IMR-90 (cell line): ENCODE measurements around the gene USP47. TPM values are rescaled to one million over a fixed set of nuclear protein-coding genes. Genes with fewer than 3 reads are reported as not detected.
A peak's percentile ranks its signal among the peaks of the same experiment; 100 is the strongest.

Source experiments
- ATAC-seq: fragments of 200-7000 bp; cut with Tn5 transposase; 2 replicates; pipeline ENCODE4 v1.9.1; 2020; ENCODE audit warnings: low read depth, mild to moderate bottlenecking, moderate library complexity
- BruUV-seq: library from RNA; stranded (reverse); fragments of 400-500 nt; replicated peaks from 2 replicates; lab custom pipeline; 2021; lab: Mats Ljungman, UMichigan
- CTCF ChIA-PET: fragments of 300-600 bp; formaldehyde crosslinking; extraction: SDS; loops from one replicate; lab custom pipeline; 2021; ENCODE audit warnings: antibody characterized with exemption; lab: Yijun Ruan, JAX
- POLR2A ChIA-PET: fragments of 300-600 bp; sonication (Branson Sonifier 250); formaldehyde crosslinking; loops from one replicate; lab custom pipeline; 2022; ENCODE audit warnings: antibody characterized with exemption; ENCODE audit not compliant: unreplicated experiment; lab: Charles Lee
- DNase-seq: peaks from one replicate; pipeline ENCODE4 v3.0.0; 2013
- H2AFZ ChIP-seq: replicated peaks from 2 replicates; pipeline ENCODE3; 2013; ENCODE audit warnings: low read length, mild to moderate bottlenecking; ENCODE audit not compliant: poor library complexity
- H2AK5ac ChIP-seq: 2 replicates; pipeline ENCODE4 v1.6.1; 2013; ENCODE audit warnings: low read depth, low read length, inconsistent platforms
- H2AK9ac ChIP-seq: replicated peaks from 2 replicates; pipeline ENCODE3; 2013; ENCODE audit warnings: mild to moderate bottlenecking, low read depth, low read length, moderate library complexity; ENCODE audit not compliant: poor library complexity
- H2BK120ac ChIP-seq: 2 replicates; pipeline ENCODE4 v1.6.1; 2013; ENCODE audit warnings: low read depth, low read length, inconsistent platforms
- H2BK15ac ChIP-seq: 3 replicates; pipeline ENCODE4 v1.6.1; 2013; ENCODE audit warnings: low read depth, low read length, inconsistent platforms
- H2BK20ac ChIP-seq: 2 replicates; pipeline ENCODE4 v1.6.1; 2013; ENCODE audit warnings: low read depth, mild to moderate bottlenecking, inconsistent platforms, low read length, moderate library complexity
- H2BK5ac ChIP-seq: 2 replicates; pipeline ENCODE4 v1.6.1; 2013; ENCODE audit warnings: mild to moderate bottlenecking, low read depth, low read length, inconsistent platforms; ENCODE audit not compliant: poor library complexity, severe bottlenecking
- H3K14ac ChIP-seq: replicated peaks from 2 replicates; pipeline ENCODE4 v1.6.1; 2013; ENCODE audit warnings: low read depth, low read length, inconsistent platforms
- H3K18ac ChIP-seq: 2 replicates; pipeline ENCODE4 v1.6.1; 2013; ENCODE audit warnings: low read depth, low read length, control low read depth
- H3K23ac ChIP-seq: 2 replicates; pipeline ENCODE4 v1.6.1; 2013; ENCODE audit warnings: low read depth, low read length, inconsistent platforms
- H3K27ac ChIP-seq: 2 replicates; pipeline ENCODE4 v1.5.1; 2013; ENCODE audit warnings: mild to moderate bottlenecking, control low read depth, low read length; ENCODE audit not compliant: insufficient read depth
- H3K27me3 ChIP-seq: 2 replicates; pipeline ENCODE4 v1.6.1; 2013; ENCODE audit warnings: low read length; ENCODE audit not compliant: control insufficient read depth, insufficient read depth
- H3K36me3 ChIP-seq: 2 replicates; pipeline ENCODE4 v1.6.1; 2013; ENCODE audit warnings: low read length, mixed read lengths; ENCODE audit not compliant: control insufficient read depth, insufficient read depth
- H3K4ac ChIP-seq: 2 replicates; pipeline ENCODE4 v1.6.1; 2013; ENCODE audit warnings: low read depth, low read length, inconsistent platforms
- H3K4me1 ChIP-seq: 2 replicates; pipeline ENCODE4 v1.6.1; 2013; ENCODE audit warnings: low read length, mixed read lengths; ENCODE audit not compliant: control insufficient read depth, insufficient read depth
- H3K4me2 ChIP-seq: 2 replicates; pipeline ENCODE4 v1.6.1; 2013; ENCODE audit warnings: low read depth, mild to moderate bottlenecking, control low read depth, low read length, moderate library complexity
- H3K4me3 ChIP-seq: 2 replicates; pipeline ENCODE4 v1.5.1; 2013; ENCODE audit warnings: low read depth, mild to moderate bottlenecking, control low read depth, low read length, moderate library complexity; ENCODE audit not compliant: insufficient read depth
- H3K56ac ChIP-seq: 2 replicates; pipeline ENCODE4 v1.6.1; 2013; ENCODE audit warnings: low read length, inconsistent platforms; ENCODE audit not compliant: insufficient read depth; ENCODE audit errors: extremely low read depth
- H3K79me1 ChIP-seq, 2 experiments: 2 replicates each; pipeline ENCODE4 v1.6.1; 2013; ENCODE audit warnings: low read length in 2 of 2, inconsistent platforms in 1 of 2, low read depth in 1 of 2
- H3K9ac ChIP-seq: 2 replicates; pipeline ENCODE4 v1.6.1; 2013; ENCODE audit warnings: low read depth, low read length, control low read depth
- H3K9me1 ChIP-seq: 2 replicates; pipeline ENCODE4 v1.6.1; 2013; ENCODE audit warnings: low read length, inconsistent platforms; ENCODE audit not compliant: insufficient read depth
- H3K9me3 ChIP-seq: 2 replicates; pipeline ENCODE4 v1.6.1; 2013; ENCODE audit warnings: low read length; ENCODE audit not compliant: control insufficient read depth, insufficient read depth
- H4K20me1 ChIP-seq: 2 replicates; pipeline ENCODE4 v1.6.1; 2013; ENCODE audit warnings: low read length, inconsistent platforms; ENCODE audit not compliant: insufficient read depth
- H4K5ac ChIP-seq: 2 replicates; pipeline ENCODE4 v1.6.1; 2013; ENCODE audit warnings: mild to moderate bottlenecking, low read depth, low read length, control low read depth
- H4K8ac ChIP-seq, 2 experiments: 2 replicates each; pipeline ENCODE4 v1.6.1; 2013; ENCODE audit warnings: low read depth in 2 of 2, low read length in 2 of 2, control low read depth in 1 of 2, inconsistent platforms in 1 of 2
- H4K91ac ChIP-seq: 2 replicates; pipeline ENCODE4 v1.6.1; 2013; ENCODE audit warnings: low read depth, low read length, inconsistent platforms; ENCODE audit not compliant: insufficient read depth
- CEBPB ChIP-seq: IDR thresholded peaks from 2 replicates; pipeline ENCODE4 v1.6.1; 2012; ENCODE audit warnings: low read depth, low read length, improper control_type of control experiment
- CHD1 ChIP-seq: IDR thresholded peaks from 2 replicates; pipeline ENCODE4 v1.6.1; 2012; ENCODE audit warnings: low read depth, low read length, improper control_type of control experiment
- FOS ChIP-seq: fragments of 150-350 bp; IDR thresholded peaks from 2 replicates; pipeline ENCODE4 v1.6.1; 2016; ENCODE audit warnings: low read depth, low read length
- NFE2L2 ChIP-seq: fragments of 150-350 bp; IDR thresholded peaks from 2 replicates; pipeline ENCODE4 v1.6.1; 2016; ENCODE audit warnings: low read depth, mild to moderate bottlenecking, low read length
- RCOR1 ChIP-seq: IDR thresholded peaks from 2 replicates; pipeline ENCODE4 v1.6.1; 2012; ENCODE audit warnings: mild to moderate bottlenecking, low read length, improper control_type of control experiment; ENCODE audit not compliant: insufficient replicate concordance
- RFX5 ChIP-seq: IDR thresholded peaks from 2 replicates; pipeline ENCODE4 v1.8.0; 2012; ENCODE audit warnings: low read depth, mild to moderate bottlenecking, low read length, moderate library complexity
- SMC3 ChIP-seq: fragments of 150-350 bp; IDR thresholded peaks from 2 replicates; pipeline ENCODE4 v1.6.1; 2016; ENCODE audit warnings: low read depth, mild to moderate bottlenecking, antibody characterized with exemption, low read length, moderate library complexity
- WGBS, 2 experiments: methylation state at CpG; one replicate each; pipeline versions ENCODE4 v1.1.5 to v1.1.7; 2013; ENCODE audit warnings: missing lambda C conversion rate in 2 of 2; ENCODE audit not compliant: insufficient read length in 1 of 2; ENCODE audit errors: extremely low coverage in 2 of 2; 5-methylcytosine and 5-hydroxymethylcytosine counted together
- dilution Hi-C: fragments of 300-500 bp; cut with HindIII; formaldehyde crosslinking; loops from one replicate; pipeline ENCODE4 v1.14.3; 2018; ENCODE audit warnings: low sequenced_read_pairs; ENCODE audit not compliant: unreplicated experiment
- in situ Hi-C: fragments of 300-500 bp; cut with MboI; formaldehyde crosslinking; loops from 3 replicates; pipeline ENCODE4 v1.14.3; 2019; ENCODE audit warnings: low sequenced_read_pairs, inconsistent platforms, mixed read lengths
- intact Hi-C: fragments of 100-400 bp; cut with micrococcal nuclease; formaldehyde crosslinking; loops from 2 replicates; pipeline ENCODE4 v1.10.0; 2022
- polyA plus RNA-seq, 3 experiments: library from polyadenylated mRNA; depleted of rRNA; stranded (reverse); fragments of >200 nt; gene quantifications; 2 replicates each; pipeline ENCODE4 v1.2.3, GENCODE V29; 2012; ENCODE audit warnings: low replicate concordance in 1 of 3
- total RNA-seq: library from RNA; depleted of rRNA; stranded (reverse); fragments of >200 nt; gene quantifications from 2 replicates; pipeline ENCODE4 v1.2.3, GENCODE V29; 2012
- TF ChIP-seq, protein P1 (sequence below): fragments of 150-350 bp; IDR thresholded peaks from 2 replicates; pipeline ENCODE4 v1.6.1; 2017; ENCODE audit warnings: mild to moderate bottlenecking, antibody characterized with exemption, low read length, low read depth

The USP47 gene
- total and polyA plus RNA-seq, 2 of the 4 experiments (the other 2 are of a cell fraction): 15.0 to 110 TPM

DNA sequence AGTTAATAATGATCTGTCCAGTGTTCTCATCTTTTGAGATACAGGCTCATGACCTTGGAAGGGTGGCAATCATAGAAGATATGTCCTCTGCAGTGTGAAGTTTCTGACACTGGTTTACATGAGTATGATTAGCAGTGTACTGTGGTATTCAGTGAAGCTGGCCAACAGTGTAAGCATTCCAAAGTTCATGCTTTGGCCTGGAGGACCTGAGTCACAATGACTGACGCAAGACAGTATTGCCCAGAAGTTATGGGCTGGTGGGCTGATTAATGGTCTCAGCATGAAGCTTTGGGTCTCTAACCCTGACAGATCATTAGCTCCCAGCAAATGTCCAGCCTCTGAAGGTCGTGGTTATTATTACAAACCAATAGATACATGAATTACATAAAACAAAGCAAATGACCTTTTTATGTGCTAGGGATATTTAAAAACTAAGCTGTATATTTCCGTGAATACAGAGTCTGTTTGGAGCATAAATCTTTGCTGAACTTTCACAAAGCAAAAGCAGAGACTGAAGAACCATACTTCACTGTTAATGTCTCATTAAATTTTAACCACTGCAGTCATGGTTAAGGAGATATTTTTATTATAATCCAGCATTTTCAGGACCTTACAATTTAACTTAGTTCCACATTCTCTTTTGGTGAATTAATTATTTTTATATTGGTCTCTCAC is 28.3 kb upstream of the USP47 start:
- no peak overlapping the region for H3K14ac ChIP-seq
- no peak overlapping the region for H4K5ac ChIP-seq
- dilution Hi-C loops: no loop called here
- no peaks in the 10 kb centered on the region; a peak in 1 of 4 replicates for H3K79me1 ChIP-seq
- peak; percentile 93 for ATAC-seq
- WGBS, 2 experiments: no CpG with 5 or more reads among the region's 3 CpGs
- no peak overlapping the region for H3K23ac ChIP-seq
- peak overlapping the region; percentile 3; the same call in 1 of the 2 replicates for H3K18ac ChIP-seq
- H2AFZ ChIP-seq: no peak overlapping the region
- peak overlapping the region; percentile 71 for H2BK5ac ChIP-seq
- H4K20me1 ChIP-seq: no peaks in the 10 kb centered on the region
- H4K91ac ChIP-seq: no peak overlapping the region
- POLR2A ChIA-PET: interaction anchor here (1.3 kb wide), 1 partner anchor 28 kb away, joined by 3 read pairs; the partner anchor contains the start of gene USP47
- H3K9me1 ChIP-seq: peaks cover 11% of the 10 kb centered on the region
- H2BK15ac ChIP-seq: no peak overlapping the region
- peaks cover 16% of the 10 kb centered on the region for H3K4me1 ChIP-seq
- no peak overlapping the region for H3K4me3 ChIP-seq
- CTCF ChIA-PET: no interaction called here
- intact Hi-C loops: no loop called here
- H3K36me3 ChIP-seq: no peaks in the 10 kb centered on the region
- peak overlapping the region; percentile 22; the same call in 1 of the 2 replicates for H2BK120ac ChIP-seq
- peak overlapping the region; percentile 29 for H3K56ac ChIP-seq
- in situ Hi-C loops: no loop called here
- no peak overlapping the region for H3K4ac ChIP-seq
- H2AK9ac ChIP-seq: no peak overlapping the region
- no peak overlapping the region for H3K27ac ChIP-seq
- BruUV-seq: no TSS peak
- TF ChIP-seq NFE2L2: peak; percentile 69
- TF ChIP-seq, protein P1, sequence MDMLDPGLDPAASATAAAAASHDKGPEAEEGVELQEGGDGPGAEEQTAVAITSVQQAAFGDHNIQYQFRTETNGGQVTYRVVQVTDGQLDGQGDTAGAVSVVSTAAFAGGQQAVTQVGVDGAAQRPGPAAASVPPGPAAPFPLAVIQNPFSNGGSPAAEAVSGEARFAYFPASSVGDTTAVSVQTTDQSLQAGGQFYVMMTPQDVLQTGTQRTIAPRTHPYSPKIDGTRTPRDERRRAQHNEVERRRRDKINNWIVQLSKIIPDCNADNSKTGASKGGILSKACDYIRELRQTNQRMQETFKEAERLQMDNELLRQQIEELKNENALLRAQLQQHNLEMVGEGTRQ: no peak
- TF ChIP-seq FOS: peak; percentile 79
- 0 out of 2 replicates have a peak, but pooled peaks have one; percentile 23 for TF ChIP-seq RFX5
- peak; percentile 96 for TF ChIP-seq CEBPB
- peak; percentile 43 for TF ChIP-seq RCOR1
- TF ChIP-seq CHD1: peak; percentile 82; the same call in 1 of the 2 replicates
- no peak for TF ChIP-seq SMC3
- H3K4me2 ChIP-seq: peak overlapping the region; percentile 36; the same call in 1 of the 2 replicates
- no peak overlapping the region for H2BK20ac ChIP-seq
- no peak overlapping the region for H3K9ac ChIP-seq
- H3K27me3 ChIP-seq: no peaks in the 10 kb centered on the region
- no peak overlapping the region for H2AK5ac ChIP-seq
- no peaks in the 10 kb centered on the region; the same call in 1 of the 2 replicates for H3K9me3 ChIP-seq
- DNase-seq: peak; percentile 97
- H4K8ac ChIP-seq: peak overlapping the region in 1 of 2 experiments; percentile 4; a peak in 2 of 4 replicates
